ENCODE results near the gene ANKDD1A.

Gene ANKDD1A

DNA sequence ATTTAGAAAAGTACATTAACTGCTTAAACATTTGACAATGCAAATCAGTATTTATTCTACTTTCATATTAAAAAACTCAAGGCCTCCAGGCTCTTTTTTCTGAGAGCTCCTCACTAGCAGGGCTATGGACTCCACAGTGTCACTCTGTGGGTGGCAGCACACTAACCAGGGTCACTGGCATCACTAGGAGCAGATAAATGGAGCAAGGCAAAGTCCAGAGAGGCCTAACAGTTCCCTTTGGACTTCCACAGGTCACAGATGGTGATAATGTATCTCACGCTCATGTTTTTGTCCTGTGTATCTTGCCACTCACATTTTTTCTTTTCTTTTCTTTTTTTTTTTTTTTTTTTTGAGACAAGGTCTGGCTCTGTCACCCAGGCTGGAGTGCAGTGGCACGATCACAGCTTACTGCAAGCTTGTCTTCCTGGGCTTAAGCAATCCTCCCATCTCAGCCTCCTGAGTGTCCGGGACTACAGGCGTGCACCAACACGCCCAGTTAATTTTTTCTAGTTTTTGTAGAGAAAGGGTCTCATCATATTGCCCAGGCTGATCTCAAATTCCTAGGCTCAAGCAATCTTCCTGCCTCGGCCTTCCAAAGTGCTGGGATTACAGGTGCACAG, 70.2 kb downstream of the ANKDD1A start:
- Histone ChIP-seq H3K27ac (ENCODE audit: low read depth, low read length) (no peak overlapping the region), H3F3A (ENCODE audit: insufficient read depth) (no peaks in the 10 kb centered on the region), H4K20me1 (ENCODE audit: low read depth, low read length) (no peaks in the 10 kb centered on the region), H3K4me3 (ENCODE audit: insufficient read depth, low read length, poor library complexity, severe bottlenecking) (no peak overlapping the region), H3K9me2 (replicated peaks; ENCODE audit: insufficient read depth, low read length) (no peaks in the 10 kb centered on the region), H3K9ac (ENCODE audit: low read length) (no peak overlapping the region), H3K9me3 (ENCODE audit: insufficient read depth, low read length) (no peaks in the 10 kb centered on the region), H3K79me2 (ENCODE audit: insufficient read depth, low read length) (peaks cover 26% of the 10 kb centered on the region), H3K4me2 (ENCODE audit: low read depth, low read length, poor library complexity, severe bottlenecking) (no peak overlapping the region), H2AFZ (ENCODE audit: low read depth, low read length, severe bottlenecking) (no peak overlapping the region), H3K27me3 (ENCODE audit: low read length) (no peaks in the 10 kb centered on the region), H3K36me3 (ENCODE audit: low read length) (no peaks in the 10 kb centered on the region)
- TF ChIP-seq, protein P1, sequence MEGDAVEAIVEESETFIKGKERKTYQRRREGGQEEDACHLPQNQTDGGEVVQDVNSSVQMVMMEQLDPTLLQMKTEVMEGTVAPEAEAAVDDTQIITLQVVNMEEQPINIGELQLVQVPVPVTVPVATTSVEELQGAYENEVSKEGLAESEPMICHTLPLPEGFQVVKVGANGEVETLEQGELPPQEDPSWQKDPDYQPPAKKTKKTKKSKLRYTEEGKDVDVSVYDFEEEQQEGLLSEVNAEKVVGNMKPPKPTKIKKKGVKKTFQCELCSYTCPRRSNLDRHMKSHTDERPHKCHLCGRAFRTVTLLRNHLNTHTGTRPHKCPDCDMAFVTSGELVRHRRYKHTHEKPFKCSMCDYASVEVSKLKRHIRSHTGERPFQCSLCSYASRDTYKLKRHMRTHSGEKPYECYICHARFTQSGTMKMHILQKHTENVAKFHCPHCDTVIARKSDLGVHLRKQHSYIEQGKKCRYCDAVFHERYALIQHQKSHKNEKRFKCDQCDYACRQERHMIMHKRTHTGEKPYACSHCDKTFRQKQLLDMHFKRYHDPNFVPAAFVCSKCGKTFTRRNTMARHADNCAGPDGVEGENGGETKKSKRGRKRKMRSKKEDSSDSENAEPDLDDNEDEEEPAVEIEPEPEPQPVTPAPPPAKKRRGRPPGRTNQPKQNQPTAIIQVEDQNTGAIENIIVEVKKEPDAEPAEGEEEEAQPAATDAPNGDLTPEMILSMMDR (IDR thresholded peaks at IDR 0.05; ENCODE audit: insufficient read depth, low read length, poor library complexity, severe bottlenecking): no peak
- no peak for TF ChIP-seq EZH2phosphoT487 (conservative IDR thresholded peaks at IDR 0.05; ENCODE audit: low read length)

DNA sequence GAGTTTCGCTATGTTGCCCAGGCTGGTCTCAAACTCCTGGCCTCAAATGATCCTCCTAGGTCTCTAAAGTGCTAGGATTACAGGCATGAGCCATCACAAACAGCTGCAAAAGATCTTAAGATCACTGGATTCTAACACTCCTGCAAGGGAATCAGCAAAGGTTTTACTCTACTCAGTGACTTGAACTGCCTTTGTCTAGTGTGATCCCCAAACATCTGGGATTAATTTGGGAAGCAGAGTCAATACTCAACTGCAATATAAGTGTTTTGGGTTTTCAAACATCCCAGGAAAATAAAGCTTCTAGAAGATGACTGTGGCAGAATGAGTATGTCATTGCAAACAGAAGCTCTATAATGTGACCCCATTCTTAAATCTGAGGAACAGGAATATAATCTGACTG, 70.8 kb downstream of the ANKDD1A start:
- H3K4me2 ChIP-seq (ENCODE audit: low read depth, low read length, poor library complexity, severe bottlenecking): no peak overlapping the region
- no peak overlapping the region for H3K9ac ChIP-seq (ENCODE audit: low read length)
- H3K9me3 ChIP-seq (ENCODE audit: insufficient read depth, low read length): no peaks in the 10 kb centered on the region
- no peaks in the 10 kb centered on the region for H3K9me2 ChIP-seq (replicated peaks; ENCODE audit: insufficient read depth, low read length)
- H3F3A ChIP-seq (ENCODE audit: insufficient read depth): no peaks in the 10 kb centered on the region
- H3K27me3 ChIP-seq (ENCODE audit: low read length): no peaks in the 10 kb centered on the region
- no peaks in the 10 kb centered on the region for H4K20me1 ChIP-seq (ENCODE audit: low read depth, low read length)
- H3K36me3 ChIP-seq (ENCODE audit: low read length): no peaks in the 10 kb centered on the region
- peaks cover 31% of the 10 kb centered on the region for H3K79me2 ChIP-seq (ENCODE audit: insufficient read depth, low read length)
- TF ChIP-seq, protein P1 (IDR thresholded peaks at IDR 0.05; ENCODE audit: insufficient read depth, low read length, poor library complexity, severe bottlenecking): no peak
- TF ChIP-seq EZH2phosphoT487 (conservative IDR thresholded peaks at IDR 0.05; ENCODE audit: low read length): no peak
- no peak overlapping the region for H3K27ac ChIP-seq (ENCODE audit: low read depth, low read length)
- H3K4me3 ChIP-seq (ENCODE audit: insufficient read depth, low read length, poor library complexity, severe bottlenecking): no peak overlapping the region
- no peak overlapping the region for H2AFZ ChIP-seq (ENCODE audit: low read depth, low read length, severe bottlenecking)

DNA sequence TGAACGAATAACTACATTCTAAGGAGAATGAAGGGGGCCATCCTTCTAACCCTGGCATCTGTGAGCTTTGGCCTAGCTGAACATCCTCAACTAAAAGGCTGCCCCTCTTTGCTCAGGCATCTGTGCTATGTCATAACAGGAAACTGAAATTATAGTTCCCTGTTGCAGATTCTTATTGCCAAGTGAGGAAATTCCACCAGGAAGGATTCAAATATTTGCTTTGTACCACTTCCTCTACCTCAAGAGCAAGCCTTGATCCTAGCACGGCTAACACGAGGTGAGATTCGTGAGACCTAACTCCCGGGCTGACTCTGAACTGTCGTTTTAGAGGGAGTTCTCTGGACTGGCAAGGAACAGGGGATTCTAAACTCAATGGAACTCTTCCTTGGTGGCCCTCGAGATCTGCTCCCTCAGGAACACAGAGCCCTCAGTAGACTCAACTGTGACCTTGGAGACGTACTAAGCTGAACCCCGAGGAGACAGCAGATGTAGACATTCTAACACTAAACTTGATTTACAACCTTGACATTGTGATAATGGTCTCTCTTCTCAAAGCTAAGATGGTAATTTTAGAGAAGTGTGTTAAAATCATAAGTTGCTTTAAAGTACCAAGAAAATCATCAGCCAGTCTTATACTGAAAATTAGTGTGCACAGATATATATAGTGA, 73.8 kb downstream of the ANKDD1A start:
- Histone ChIP-seq H3K79me2 (ENCODE audit: insufficient read depth, low read length) (peaks cover 46% of the 10 kb centered on the region), H3K4me3 (ENCODE audit: insufficient read depth, low read length, poor library complexity, severe bottlenecking) (no peak overlapping the region), H3K4me2 (ENCODE audit: low read depth, low read length, poor library complexity, severe bottlenecking) (no peak overlapping the region), H3K9ac (ENCODE audit: low read length) (no peak overlapping the region), H3F3A (ENCODE audit: insufficient read depth) (peaks cover 7% of the 10 kb centered on the region), H2AFZ (ENCODE audit: low read depth, low read length, severe bottlenecking) (no peak overlapping the region), H3K27ac (ENCODE audit: low read depth, low read length) (no peak overlapping the region), H3K9me2 (replicated peaks; ENCODE audit: insufficient read depth, low read length) (no peaks in the 10 kb centered on the region), H3K9me3 (ENCODE audit: insufficient read depth, low read length) (no peaks in the 10 kb centered on the region), H3K27me3 (ENCODE audit: low read length) (no peaks in the 10 kb centered on the region), H3K36me3 (ENCODE audit: low read length) (no peaks in the 10 kb centered on the region), H4K20me1 (ENCODE audit: low read depth, low read length) (no peaks in the 10 kb centered on the region)
- TF ChIP-seq, protein P1 (IDR thresholded peaks at IDR 0.05; ENCODE audit: insufficient read depth, low read length, poor library complexity, severe bottlenecking): no peak
- no peak for TF ChIP-seq EZH2phosphoT487 (conservative IDR thresholded peaks at IDR 0.05; ENCODE audit: low read length)
